ENCODE data around the gene SP3. TPM values are rescaled to one million over a fixed set of nuclear protein-coding genes. Genes with fewer than 3 reads are reported as not detected.

SP3 gene
- total RNA-seq, 1 donor from 2014 or later = 36.7 TPM

GRCh38 chr2:173978447-173978846, 13.3 kb upstream of the SP3 start:
- intact Hi-C loops (cut with micrococcal nuclease) = no loop called here
- no peak for DNase-seq
- ATAC-seq = no peak

GRCh38 chr2:173972636-173973035, 7.5 kb upstream of the SP3 start:
- intact Hi-C loops (cut with micrococcal nuclease) = no loop called here
- DNase-seq (no peak), ATAC-seq (no peak)

GRCh38 chr2:173972165-173972564, 7.0 kb upstream of the SP3 start:
- DNase-seq (no peak), ATAC-seq (no peak)
- intact Hi-C loops (cut with micrococcal nuclease) = no loop called here

GRCh38 chr2:173970516-173970924, 5.3 kb upstream of the SP3 start:
- ATAC-seq (no peak), DNase-seq (no peak)
- intact Hi-C loops (cut with micrococcal nuclease) = no loop called here

- intact Hi-C loops (cut with micrococcal nuclease) = no loop called here
- DNase-seq (no peak), ATAC-seq (no peak)
These were observed 4.7 kb upstream of the SP3 start for GRCh38 chr2:173969886-173970285.

- ATAC-seq (no peak), DNase-seq (no peak)
- intact Hi-C loops (cut with micrococcal nuclease) = no loop called here
These were observed 3.4 kb upstream of the SP3 start for GRCh38 chr2:173968551-173968950.

- DNase-seq (no peak), ATAC-seq (no peak)
- intact Hi-C loops (cut with micrococcal nuclease) = no loop called here
These were observed 1.3 kb upstream of the SP3 start for GRCh38 chr2:173966274-173967098.

- peak; percentile 85 for ATAC-seq
- intact Hi-C loops (cut with micrococcal nuclease) = no loop called here
These were observed 405 bp downstream of the SP3 start for GRCh38 chr2:173964565-173965371.

GRCh38 chr2:173963817-173964564, 1.2 kb downstream of the SP3 start:
- intact Hi-C loops (cut with micrococcal nuclease) = no loop called here
- DNase-seq (peak; percentile 95), ATAC-seq (peak; percentile 67)

More at GRCh38 chr2:173964565-173965371, 405 bp downstream of the SP3 start:
- DNase-seq = peak; percentile 92

GRCh38 chr2:173963323-173963816, 1.8 kb downstream of the SP3 start:
- intact Hi-C loops (cut with micrococcal nuclease) = no loop called here
- ATAC-seq (no peak), DNase-seq (no peak)

- intact Hi-C loops (cut with micrococcal nuclease) = no loop called here
These were observed 2.5 kb downstream of the SP3 start for GRCh38 chr2:173962583-173963110.

GRCh38 chr2:173962031-173962430, 3.1 kb downstream of the SP3 start:
- no peak for DNase-seq
- intact Hi-C loops (cut with micrococcal nuclease) = no loop called here
- no peak for ATAC-seq

More at GRCh38 chr2:173962583-173963110, 2.5 kb downstream of the SP3 start:
- DNase-seq (no peak), ATAC-seq (no peak)

- no peak for ATAC-seq
- no peak for DNase-seq
- intact Hi-C loops (cut with micrococcal nuclease) = no loop called here
These were observed 3.8 kb downstream of the SP3 start for GRCh38 chr2:173961346-173961705.

- ATAC-seq (no peak), DNase-seq (no peak)
- intact Hi-C loops (cut with micrococcal nuclease) = no loop called here
These were observed 5.3 kb downstream of the SP3 start for GRCh38 chr2:173959909-173960308.

- intact Hi-C loops (cut with micrococcal nuclease) = no loop called here
- DNase-seq (no peak), ATAC-seq (no peak)
These were observed 5.8 kb downstream of the SP3 start for GRCh38 chr2:173959358-173959884.

- ATAC-seq (no peak), DNase-seq (no peak)
- intact Hi-C loops (cut with micrococcal nuclease) = no loop called here
These were observed 6.9 kb downstream of the SP3 start for GRCh38 chr2:173958198-173958846.

GRCh38 chr2:173957517-173957916, 7.7 kb downstream of the SP3 start:
- DNase-seq (no peak), ATAC-seq (no peak)
- intact Hi-C loops (cut with micrococcal nuclease) = no loop called here

- ATAC-seq (no peak), DNase-seq (no peak)
- intact Hi-C loops (cut with micrococcal nuclease) = no loop called here
These were observed 8.7 kb downstream of the SP3 start for GRCh38 chr2:173956454-173956853.

- ATAC-seq (no peak), DNase-seq (no peak)
- intact Hi-C loops (cut with micrococcal nuclease) = no loop called here
These were observed 9.3 kb downstream of the SP3 start for GRCh38 chr2:173955867-173956266.

Data from left ventricle myocardium superior (tissue), 1 donor.